IPS-18c (cell line): ENCODE results near the gene LRRC73.
"Not testable (repeated sequence)": the region's sequence is repeated elsewhere in the genome, so short reads cannot be mapped to it uniquely, and the experiment has no call there.

Source experiments
- H3K4me3 ChIP-seq: 2 replicates; pipeline ENCODE4 v1.7.0; 2013; ENCODE audit warnings: low read depth, mild to moderate bottlenecking, low read length, moderate library complexity; ENCODE audit not compliant: insufficient read depth
- H3K9me3 ChIP-seq: one replicate; pipeline ENCODE4 v1.6.1; 2013; ENCODE audit warnings: mild to moderate bottlenecking, low read length, moderate library complexity; ENCODE audit not compliant: control insufficient read depth, insufficient read depth

The LRRC73 gene

GRCh38 chr6:43498291-43498690, 11.9 kb downstream of the LRRC73 start:
- not testable (repeated sequence) for H3K4me3 ChIP-seq, H3K9me3 ChIP-seq

- no peak overlapping the region for H3K4me3 ChIP-seq
- no peaks in the 10 kb centered on the region for H3K9me3 ChIP-seq
These were observed 12.5 kb downstream of the LRRC73 start for GRCh38 chr6:43497689-43498088.

- no peaks in the 10 kb centered on the region for H3K9me3 ChIP-seq
- no peak overlapping the region for H3K4me3 ChIP-seq
These were observed 13.1 kb downstream of the LRRC73 start for GRCh38 chr6:43497129-43497396.

GRCh38 chr6:43496370-43497128, 13.6 kb downstream of the LRRC73 start:
- Histone ChIP-seq H3K9me3 (no peaks in the 10 kb centered on the region), H3K4me3 (no peak overlapping the region)

- H3K9me3 ChIP-seq: no peaks in the 10 kb centered on the region
- no peak overlapping the region for H3K4me3 ChIP-seq
These were observed 14.7 kb downstream of the LRRC73 start for GRCh38 chr6:43495409-43495941.

GRCh38 chr6:43494766-43495165, 15.4 kb downstream of the LRRC73 start:
- no peak overlapping the region for H3K4me3 ChIP-seq

GRCh38 chr6:43494321-43494720, 15.8 kb downstream of the LRRC73 start:
- Histone ChIP-seq H3K4me3 (no peak overlapping the region), H3K9me3 (no peaks in the 10 kb centered on the region)

More at GRCh38 chr6:43494766-43495165, 15.4 kb downstream of the LRRC73 start:
- H3K9me3 ChIP-seq: no peaks in the 10 kb centered on the region

- Histone ChIP-seq H3K4me3 (no peak overlapping the region), H3K9me3 (no peaks in the 10 kb centered on the region)
These were observed 16.3 kb downstream of the LRRC73 start for GRCh38 chr6:43493833-43494232.

GRCh38 chr6:43493230-43493629, 16.9 kb downstream of the LRRC73 start:
- H3K4me3 ChIP-seq: no peak overlapping the region
- no peaks in the 10 kb centered on the region for H3K9me3 ChIP-seq

- Histone ChIP-seq H3K4me3 (no peak overlapping the region), H3K9me3 (no peaks in the 10 kb centered on the region)
These were observed 17.5 kb downstream of the LRRC73 start for GRCh38 chr6:43492673-43493072.

- Histone ChIP-seq H3K9me3 (no peaks in the 10 kb centered on the region), H3K4me3 (no peak overlapping the region)
These were observed 18.1 kb downstream of the LRRC73 start for GRCh38 chr6:43491750-43492661.

GRCh38 chr6:43490523-43490939, 19.6 kb downstream of the LRRC73 start:
- Histone ChIP-seq H3K9me3 (no peaks in the 10 kb centered on the region), H3K4me3 (no peak overlapping the region)

GRCh38 chr6:43489277-43490072, 20.7 kb downstream of the LRRC73 start:
- H3K4me3 ChIP-seq: no peak overlapping the region
- H3K9me3 ChIP-seq: no peaks in the 10 kb centered on the region

- Histone ChIP-seq H3K4me3 (no peak overlapping the region), H3K9me3 (no peaks in the 10 kb centered on the region)
These were observed 21.4 kb downstream of the LRRC73 start for GRCh38 chr6:43488667-43489276.

GRCh38 chr6:43481591-43482236, 28.4 kb downstream of the LRRC73 start:
- Histone ChIP-seq H3K4me3 (no peak overlapping the region), H3K9me3 (no peaks in the 10 kb centered on the region)

GRCh38 chr6:43481075-43481474, 29.1 kb downstream of the LRRC73 start:
- no peaks in the 10 kb centered on the region for H3K9me3 ChIP-seq
- H3K4me3 ChIP-seq: no peak overlapping the region

- Histone ChIP-seq H3K9me3 (no peaks in the 10 kb centered on the region), H3K4me3 (peak overlapping the region; percentile 71)
These were observed 32.2 kb downstream of the LRRC73 start for GRCh38 chr6:43478008-43478372.
